Nephron (organoid): Measurements from ENCODE around the gene GRIK3.
"Not testable (repeated sequence)": the region's sequence is repeated elsewhere in the genome, so short reads cannot be mapped to it uniquely, and the experiment has no call there.

Experiments used
- H3K27ac Mint-ChIP-seq, 3 experiments: 2 replicates each; pipeline ENCODE4 v1.8.0; 2020; ENCODE audit warnings: mixed read lengths in 3 of 3, mild to moderate bottlenecking in 2 of 3, moderate library complexity in 1 of 3
- H3K27me3 Mint-ChIP-seq: 2 replicates; pipeline ENCODE4 v1.8.0; 2021; ENCODE audit warnings: low read depth, mild to moderate bottlenecking, moderate library complexity, mixed read lengths
- H3K36me3 Mint-ChIP-seq: 2 replicates; pipeline ENCODE4 v1.8.0; 2020; ENCODE audit warnings: low read depth, mixed read lengths
- H3K4me1 Mint-ChIP-seq: 2 replicates; pipeline ENCODE4 v1.8.0; 2020; ENCODE audit warnings: mixed read lengths
- H3K4me3 Mint-ChIP-seq, 3 experiments: 2 replicates each; pipeline ENCODE4 v1.8.0; 2020; ENCODE audit warnings: mild to moderate bottlenecking in 3 of 3, mixed read lengths in 3 of 3, moderate library complexity in 2 of 3
- H3K9me3 Mint-ChIP-seq: 2 replicates; pipeline ENCODE4 v1.8.0; 2020; ENCODE audit warnings: mixed read lengths
- TF ChIP-seq, protein P1 (sequence below), 3 experiments: fragments of 200-600 bp; sonication (generic); IDR thresholded peaks; one replicate each; pipeline ENCODE4 v1.5.0; 2021; ENCODE audit warnings: antibody characterized with exemption in 3 of 3; ENCODE audit not compliant: unreplicated experiment in 3 of 3

GRIK3 gene

DNA sequence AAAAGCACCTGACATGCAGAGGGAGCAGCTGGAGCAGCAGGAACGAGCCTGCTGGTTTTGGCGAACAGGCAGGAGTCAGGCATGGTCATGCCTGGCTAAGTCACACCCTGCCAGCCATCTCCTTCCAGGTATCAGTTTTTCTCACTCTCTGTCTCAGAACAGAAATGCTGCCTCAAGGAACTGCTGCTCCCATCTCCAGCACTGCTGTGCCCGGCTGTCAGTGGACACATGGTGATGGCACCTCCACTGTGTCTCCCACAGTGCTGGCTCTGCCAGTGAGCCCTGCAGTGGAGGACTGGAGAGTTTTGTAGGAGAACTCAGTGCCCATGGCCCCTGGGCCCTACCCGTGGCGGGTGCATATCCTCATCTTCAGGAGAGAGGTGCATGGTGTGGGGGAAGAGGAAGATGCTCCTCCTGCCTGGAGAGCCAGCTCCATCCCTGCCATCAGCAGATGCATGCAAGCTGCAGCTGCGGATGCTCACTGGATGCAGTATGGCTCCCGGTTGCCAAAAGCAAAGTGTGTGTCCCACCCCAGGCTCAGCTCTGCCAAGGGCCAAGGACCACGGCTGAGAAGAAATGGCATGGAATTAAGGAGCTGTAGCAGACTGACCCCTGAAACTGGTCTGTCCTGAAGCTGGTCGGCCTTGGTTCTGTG, 114.7 kb downstream of the GRIK3 start:
- peaks cover 38% of the 10 kb centered on the region for H3K27me3 Mint-ChIP-seq

DNA sequence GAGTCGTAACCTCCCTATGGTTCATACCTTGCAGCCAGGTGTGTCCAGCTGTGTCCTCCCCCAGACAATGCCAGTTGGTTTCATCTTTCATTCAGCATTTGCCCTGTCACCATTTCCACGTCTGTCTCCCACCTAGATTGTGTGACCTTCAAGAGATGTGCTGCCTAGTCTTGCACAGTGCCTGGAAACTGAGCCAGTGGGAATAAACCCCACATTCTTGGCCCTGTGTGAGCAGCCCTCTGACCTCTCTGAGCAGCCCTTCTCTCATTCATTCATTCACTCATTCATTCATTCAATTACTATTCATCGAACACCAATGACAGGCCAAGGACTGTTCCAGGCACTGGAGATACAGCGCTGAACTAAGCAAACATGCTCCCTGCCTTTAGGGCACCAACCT, 115.7 kb downstream of the GRIK3 start:
- H3K27me3 Mint-ChIP-seq, result peaks cover 38% of the 10 kb centered on the region
- H3K27ac Mint-ChIP-seq, result no peak overlapping the region
- no peaks in the 10 kb centered on the region for H3K36me3 Mint-ChIP-seq
- TF ChIP-seq, protein P1, sequence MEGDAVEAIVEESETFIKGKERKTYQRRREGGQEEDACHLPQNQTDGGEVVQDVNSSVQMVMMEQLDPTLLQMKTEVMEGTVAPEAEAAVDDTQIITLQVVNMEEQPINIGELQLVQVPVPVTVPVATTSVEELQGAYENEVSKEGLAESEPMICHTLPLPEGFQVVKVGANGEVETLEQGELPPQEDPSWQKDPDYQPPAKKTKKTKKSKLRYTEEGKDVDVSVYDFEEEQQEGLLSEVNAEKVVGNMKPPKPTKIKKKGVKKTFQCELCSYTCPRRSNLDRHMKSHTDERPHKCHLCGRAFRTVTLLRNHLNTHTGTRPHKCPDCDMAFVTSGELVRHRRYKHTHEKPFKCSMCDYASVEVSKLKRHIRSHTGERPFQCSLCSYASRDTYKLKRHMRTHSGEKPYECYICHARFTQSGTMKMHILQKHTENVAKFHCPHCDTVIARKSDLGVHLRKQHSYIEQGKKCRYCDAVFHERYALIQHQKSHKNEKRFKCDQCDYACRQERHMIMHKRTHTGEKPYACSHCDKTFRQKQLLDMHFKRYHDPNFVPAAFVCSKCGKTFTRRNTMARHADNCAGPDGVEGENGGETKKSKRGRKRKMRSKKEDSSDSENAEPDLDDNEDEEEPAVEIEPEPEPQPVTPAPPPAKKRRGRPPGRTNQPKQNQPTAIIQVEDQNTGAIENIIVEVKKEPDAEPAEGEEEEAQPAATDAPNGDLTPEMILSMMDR (IDR thresholded peaks at IDR 0.05; ENCODE audit: unreplicated experiment in 3 of 3), result no peak
- H3K4me1 Mint-ChIP-seq, result no peaks in the 10 kb centered on the region
- H3K4me3 Mint-ChIP-seq, result no peak overlapping the region
- H3K9me3 Mint-ChIP-seq, result peaks cover 8% of the 10 kb centered on the region

More for the DNA sequence above, 114.7 kb downstream of the GRIK3 start:
- TF ChIP-seq, protein P1 (IDR thresholded peaks at IDR 0.05; ENCODE audit: unreplicated experiment in 3 of 3), result no peak
- H3K4me3 Mint-ChIP-seq, result no peak overlapping the region
- H3K27ac Mint-ChIP-seq, result no peak overlapping the region
- peaks cover 8% of the 10 kb centered on the region for H3K9me3 Mint-ChIP-seq
- H3K36me3 Mint-ChIP-seq, result no peaks in the 10 kb centered on the region
- H3K4me1 Mint-ChIP-seq, result no peaks in the 10 kb centered on the region

GRCh38 chr1:36916542-36916941, 117.8 kb downstream of the GRIK3 start:
- not testable (repeated sequence) for H3K36me3 Mint-ChIP-seq, H3K4me1 Mint-ChIP-seq, H3K9me3 Mint-ChIP-seq, H3K27ac Mint-ChIP-seq, H3K4me3 Mint-ChIP-seq
- H3K27me3 Mint-ChIP-seq, result peaks cover 34% of the 10 kb centered on the region

- peaks cover 41% of the 10 kb centered on the region for H3K27me3 Mint-ChIP-seq
- peaks cover 8% of the 10 kb centered on the region for H3K9me3 Mint-ChIP-seq
- TF ChIP-seq, protein P1 (IDR thresholded peaks at IDR 0.05; ENCODE audit: unreplicated experiment in 3 of 3), result no peak
- H3K4me3 Mint-ChIP-seq, result no peak overlapping the region
- no peak overlapping the region for H3K27ac Mint-ChIP-seq
- H3K36me3 Mint-ChIP-seq, result no peaks in the 10 kb centered on the region
- H3K4me1 Mint-ChIP-seq, result no peaks in the 10 kb centered on the region
Observed at GRCh38 chr1:36913484-36914060, 120.7 kb downstream of the GRIK3 start.

GRCh38 chr1:36913016-36913415, 121.3 kb downstream of the GRIK3 start:
- Mint-ChIP-seq H3K27ac (no peak overlapping the region), H3K36me3 (no peaks in the 10 kb centered on the region), H3K4me1 (no peaks in the 10 kb centered on the region), H3K9me3 (peaks cover 8% of the 10 kb centered on the region), H3K27me3 (peaks cover 41% of the 10 kb centered on the region), H3K4me3 (no peak overlapping the region)
- TF ChIP-seq, protein P1 (IDR thresholded peaks at IDR 0.05; ENCODE audit: unreplicated experiment in 3 of 3), result no peak

- Mint-ChIP-seq H3K27ac (no peak overlapping the region), H3K9me3 (peaks cover 8% of the 10 kb centered on the region), H3K36me3 (no peaks in the 10 kb centered on the region), H3K27me3 (peaks cover 44% of the 10 kb centered on the region), H3K4me3 (no peak overlapping the region), H3K4me1 (no peaks in the 10 kb centered on the region)
- TF ChIP-seq, protein P1 (IDR thresholded peaks at IDR 0.05; ENCODE audit: unreplicated experiment in 3 of 3), result no peak
Observed at GRCh38 chr1:36912365-36912865, 121.9 kb downstream of the GRIK3 start.
